WI38 (cell line): ENCODE results near the gene ARID5B.

Source experiments
- H3K4me3 ChIP-seq: 2 replicates; pipeline ENCODE4 v1.5.1; 2011; ENCODE audit warnings: low read depth, mild to moderate bottlenecking, control low read depth, low read length
- TF ChIP-seq, protein P1 (sequence below): IDR thresholded peaks from 2 replicates; pipeline ENCODE4 v1.5.1; 2012; ENCODE audit warnings: low read depth, mild to moderate bottlenecking, control low read depth, low read length

Gene ARID5B

GRCh38 chr10:61941202-61941681, 39.7 kb downstream of the ARID5B start:
- H3K4me3 ChIP-seq = no peak overlapping the region
- TF ChIP-seq, protein P1, sequence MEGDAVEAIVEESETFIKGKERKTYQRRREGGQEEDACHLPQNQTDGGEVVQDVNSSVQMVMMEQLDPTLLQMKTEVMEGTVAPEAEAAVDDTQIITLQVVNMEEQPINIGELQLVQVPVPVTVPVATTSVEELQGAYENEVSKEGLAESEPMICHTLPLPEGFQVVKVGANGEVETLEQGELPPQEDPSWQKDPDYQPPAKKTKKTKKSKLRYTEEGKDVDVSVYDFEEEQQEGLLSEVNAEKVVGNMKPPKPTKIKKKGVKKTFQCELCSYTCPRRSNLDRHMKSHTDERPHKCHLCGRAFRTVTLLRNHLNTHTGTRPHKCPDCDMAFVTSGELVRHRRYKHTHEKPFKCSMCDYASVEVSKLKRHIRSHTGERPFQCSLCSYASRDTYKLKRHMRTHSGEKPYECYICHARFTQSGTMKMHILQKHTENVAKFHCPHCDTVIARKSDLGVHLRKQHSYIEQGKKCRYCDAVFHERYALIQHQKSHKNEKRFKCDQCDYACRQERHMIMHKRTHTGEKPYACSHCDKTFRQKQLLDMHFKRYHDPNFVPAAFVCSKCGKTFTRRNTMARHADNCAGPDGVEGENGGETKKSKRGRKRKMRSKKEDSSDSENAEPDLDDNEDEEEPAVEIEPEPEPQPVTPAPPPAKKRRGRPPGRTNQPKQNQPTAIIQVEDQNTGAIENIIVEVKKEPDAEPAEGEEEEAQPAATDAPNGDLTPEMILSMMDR = no peak

GRCh38 chr10:61942604-61943461, 41.3 kb downstream of the ARID5B start:
- TF ChIP-seq, protein P1 = no peak
- no peak overlapping the region for H3K4me3 ChIP-seq

- TF ChIP-seq, protein P1 = no peak
Measured at GRCh38 chr10:61943674-61944378, 42.3 kb downstream of the ARID5B start.

DNA sequence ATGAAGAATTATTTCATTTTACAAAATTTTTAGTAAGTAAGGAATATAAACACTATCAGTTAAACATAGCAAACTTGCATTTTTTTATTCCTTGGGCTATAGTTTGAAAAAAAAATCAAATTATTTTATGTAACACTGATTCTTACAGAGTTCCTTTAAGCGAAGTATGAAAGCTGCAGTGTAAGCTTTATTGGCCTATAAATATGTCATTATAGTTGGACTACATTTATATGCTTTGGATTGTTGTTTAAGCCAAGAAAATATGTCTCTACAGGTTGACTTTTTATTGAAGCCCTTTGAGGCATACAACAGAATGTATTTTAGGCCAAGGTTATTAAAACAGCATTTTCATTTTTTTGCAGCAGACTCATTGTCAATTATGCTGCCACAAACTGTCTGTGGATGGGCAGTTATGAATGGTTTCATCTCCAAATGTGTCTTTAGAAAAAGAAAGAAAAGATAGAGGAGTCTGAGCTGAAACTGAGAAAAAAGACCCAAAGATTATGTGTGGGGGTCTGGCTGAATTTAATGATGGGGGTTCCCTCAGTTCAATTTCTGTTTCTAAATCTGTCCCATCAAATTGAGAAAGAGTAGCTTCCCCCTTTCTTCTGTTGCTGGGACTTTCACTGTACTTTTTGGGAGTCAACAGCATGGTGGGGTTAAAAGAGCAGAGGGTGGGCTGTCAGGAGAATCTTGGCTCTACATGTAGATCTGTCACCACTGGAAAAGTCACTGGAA, 43.1 kb downstream of the ARID5B start:
- TF ChIP-seq, protein P1 = no peak
- no peak overlapping the region for H3K4me3 ChIP-seq

More at GRCh38 chr10:61943674-61944378, 42.3 kb downstream of the ARID5B start:
- no peak overlapping the region for H3K4me3 ChIP-seq

DNA sequence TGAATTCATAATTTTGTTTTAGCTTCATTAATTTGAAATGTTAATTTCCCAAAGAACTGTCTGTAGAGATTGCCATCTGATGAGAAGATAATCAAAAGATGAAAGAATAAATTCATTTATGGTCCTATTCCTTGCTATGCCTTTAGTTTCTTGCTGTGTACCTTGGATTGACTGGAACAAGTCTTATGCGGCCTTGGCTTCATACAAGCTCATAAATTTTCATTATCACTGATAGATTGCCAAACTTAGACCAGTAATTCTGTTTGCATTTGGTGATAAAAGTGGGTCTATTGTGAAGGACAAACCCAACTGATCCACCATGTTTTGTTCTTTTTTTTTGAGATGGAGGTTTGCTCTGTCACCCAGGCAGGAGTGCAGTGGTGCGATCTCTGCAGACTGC, 48.2 kb downstream of the ARID5B start:
- H3K4me3 ChIP-seq = no peak overlapping the region
- TF ChIP-seq, protein P1 = no peak

DNA sequence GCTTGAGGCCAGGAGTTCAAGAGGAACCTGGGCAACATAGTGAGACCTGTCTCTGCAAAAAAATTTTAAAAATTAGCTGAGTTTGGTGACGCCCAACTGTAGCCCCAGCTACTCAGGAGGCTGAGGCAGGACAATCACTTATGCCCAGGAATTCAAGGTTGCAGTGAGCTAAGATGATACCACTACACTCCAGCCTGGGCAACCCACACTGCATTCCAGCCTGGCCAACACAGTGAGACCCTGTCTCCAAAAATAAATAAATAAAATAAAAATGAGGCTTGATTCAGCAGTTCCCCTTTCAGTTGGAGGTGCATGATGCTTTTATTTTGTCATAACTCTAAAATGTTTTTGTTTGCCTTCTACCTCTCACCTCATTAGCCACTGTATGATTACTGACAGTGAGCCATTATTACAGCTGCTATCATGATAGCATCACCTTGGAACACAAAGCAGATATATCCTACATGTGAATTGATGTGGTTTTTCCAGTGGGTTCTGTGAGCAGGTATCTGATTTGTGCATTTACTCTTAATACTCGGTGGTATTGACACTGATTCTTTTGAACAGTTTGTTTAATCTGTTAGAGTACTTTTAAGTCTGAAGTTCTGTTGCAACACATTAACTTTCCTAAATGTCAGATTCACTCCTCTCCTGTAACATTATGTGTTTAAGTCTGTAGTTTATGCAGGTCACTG, 49.1 kb downstream of the ARID5B start:
- TF ChIP-seq, protein P1 = no peak
- H3K4me3 ChIP-seq = no peak overlapping the region
